HG02840 (cell line): ENCODE data around the gene FNBP1.

Source experiments
- ATAC-seq: cut with Tn5 transposase; IDR thresholded peaks from one replicate; pipeline ENCODE4 v1.9.1; 2021; ENCODE audit warnings: mild to moderate bottlenecking, moderate library complexity, moderate number of reproducible peaks; ENCODE audit not compliant: unreplicated experiment, low FRiP score

FNBP1 gene

GRCh38 chr9:129884220-129885017, 158.6 kb downstream of the FNBP1 start:
- ATAC-seq = peak; percentile 30

- ATAC-seq = no peak
These were observed 161.3 kb downstream of the FNBP1 start for GRCh38 chr9:129881547-129882324.

- no peak for ATAC-seq
These were observed 162.1 kb downstream of the FNBP1 start for GRCh38 chr9:129880654-129881546.

GRCh38 chr9:129879991-129880653, 162.9 kb downstream of the FNBP1 start:
- ATAC-seq = no peak

GRCh38 chr9:129879103-129879699, 163.8 kb downstream of the FNBP1 start:
- ATAC-seq = no peak

- no peak for ATAC-seq
These were observed 164.7 kb downstream of the FNBP1 start for GRCh38 chr9:129878291-129878690.

- ATAC-seq = no peak
These were observed 166.2 kb downstream of the FNBP1 start for GRCh38 chr9:129876815-129877214.

- no peak for ATAC-seq
These were observed 167.1 kb downstream of the FNBP1 start for GRCh38 chr9:129875687-129876395.

- ATAC-seq = no peak
These were observed 167.8 kb downstream of the FNBP1 start for GRCh38 chr9:129875181-129875611.

- no peak for ATAC-seq
These were observed 168.5 kb downstream of the FNBP1 start for GRCh38 chr9:129874261-129875101.

GRCh38 chr9:129873563-129874190, 169.3 kb downstream of the FNBP1 start:
- ATAC-seq = no peak

- no peak for ATAC-seq
These were observed 171.9 kb downstream of the FNBP1 start for GRCh38 chr9:129871046-129871445.

GRCh38 chr9:129869585-129870501, 173.1 kb downstream of the FNBP1 start:
- ATAC-seq = no peak

GRCh38 chr9:129868872-129869486, 174.0 kb downstream of the FNBP1 start:
- no peak for ATAC-seq

- no peak for ATAC-seq
These were observed 174.7 kb downstream of the FNBP1 start for GRCh38 chr9:129868023-129868871.
